GM10847 (cell line): ENCODE measurements around the gene KLK10.

Experiments
- POLR2A ChIP-seq: IDR thresholded peaks from 2 replicates; pipeline ENCODE4 v1.6.1; 2011; ENCODE audit not compliant: insufficient read length; ENCODE audit errors: extremely low read depth

KLK10 gene

GRCh38 chr19:51015691-51016267 lies 3.7 kb downstream of the KLK10 start:
- no peak for TF ChIP-seq POLR2A

GRCh38 chr19:51014242-51014641 lies 5.3 kb downstream of the KLK10 start:
- no peak for TF ChIP-seq POLR2A

- TF ChIP-seq POLR2A: no peak
Observed at GRCh38 chr19:51012661-51013190, 6.8 kb downstream of the KLK10 start.

GRCh38 chr19:51010066-51010795 lies 9.3 kb downstream of the KLK10 start:
- TF ChIP-seq POLR2A: no peak

GRCh38 chr19:51009061-51009891 lies 10.2 kb downstream of the KLK10 start:
- TF ChIP-seq POLR2A: no peak

GRCh38 chr19:51007488-51007887 lies 12.0 kb downstream of the KLK10 start:
- no peak for TF ChIP-seq POLR2A

- no peak for TF ChIP-seq POLR2A
Observed at GRCh38 chr19:51006406-51006805, 13.1 kb downstream of the KLK10 start.

- no peak for TF ChIP-seq POLR2A
Observed at GRCh38 chr19:51005248-51005647, 14.3 kb downstream of the KLK10 start.

- TF ChIP-seq POLR2A: no peak
Observed at GRCh38 chr19:51003316-51003715, 16.2 kb downstream of the KLK10 start.

GRCh38 chr19:51002542-51003311 lies 16.8 kb downstream of the KLK10 start:
- no peak for TF ChIP-seq POLR2A

GRCh38 chr19:51002089-51002532 lies 17.4 kb downstream of the KLK10 start:
- no peak for TF ChIP-seq POLR2A

GRCh38 chr19:51001515-51001914 lies 18.0 kb downstream of the KLK10 start, which contains the start of gene KLK8:
KLK8 (minus strand) TSS chr19:51001604; CDS start chr19:51001167, 437 bp downstream.
- TF ChIP-seq POLR2A: no peak

GRCh38 chr19:51000981-51001380 lies 18.5 kb downstream of the KLK10 start:
- TF ChIP-seq POLR2A: no peak

- TF ChIP-seq POLR2A: no peak
Observed at GRCh38 chr19:51000426-51000825, 19.1 kb downstream of the KLK10 start.

- TF ChIP-seq POLR2A: no peak
Observed at GRCh38 chr19:50998686-50999085, 20.8 kb downstream of the KLK10 start.
